Activated CD8-positive, alpha-beta memory T cell treated with anti-CD3 and anti-CD28 coated beads, Interleukin-2, amount 50 U/mL, for 48 hours (primary cell): ENCODE results near the gene HINT2.

ENCODE experiments used
- DNase-seq: peaks from one replicate; pipeline ENCODE4 v3.0.0-alpha.2; 2020

The HINT2 gene

GRCh38 chr9:35814841-35815543 is at the start of gene HINT2:
Gene HINT2, minus strand, starts transcription at chr9:35815042. Its CDS starts 63 bp downstream, at chr9:35814979.
- DNase-seq = peak; percentile 95

DNA sequence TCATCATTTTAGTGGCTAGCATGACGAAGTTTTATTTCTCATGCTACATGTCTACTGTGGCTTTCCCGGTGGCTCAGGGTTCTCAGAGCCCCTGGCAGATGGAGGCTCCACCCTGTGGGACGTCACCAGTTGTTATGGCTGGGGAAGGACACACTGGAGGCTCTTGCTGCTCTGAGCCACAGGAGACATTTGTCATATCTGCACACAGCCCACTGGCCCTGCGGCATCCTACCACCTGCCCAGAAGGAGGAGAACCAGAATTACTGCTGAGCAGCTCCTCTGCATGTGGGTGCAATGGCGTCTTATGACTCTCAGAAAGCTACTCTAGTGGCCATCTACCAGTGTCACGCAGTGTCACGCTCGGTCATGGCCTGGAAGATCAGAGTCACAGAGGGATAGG is 48.7 kb upstream of the HINT2 start:
- peak; percentile 36 for DNase-seq

DNA sequence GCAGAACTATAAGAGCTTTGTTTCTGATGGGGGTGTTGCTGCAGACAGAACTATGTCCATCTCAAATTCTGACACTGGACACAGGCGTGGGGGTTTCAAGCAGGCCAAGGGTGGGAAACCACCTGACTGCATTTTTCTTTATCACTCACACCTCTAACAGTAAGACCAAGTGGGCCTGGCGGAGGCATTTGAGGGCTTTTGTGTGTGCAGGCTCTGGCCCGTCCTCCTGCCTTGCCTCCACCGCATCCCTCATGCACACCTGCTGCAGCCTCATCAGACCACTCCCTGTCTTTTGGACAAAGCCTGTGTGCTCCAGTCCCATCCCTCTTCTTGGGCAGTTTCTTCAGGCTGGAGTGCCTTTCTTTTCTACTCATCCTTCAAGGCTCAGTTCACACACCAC is 47.5 kb upstream of the HINT2 start:
- DNase-seq = no peak

DNA sequence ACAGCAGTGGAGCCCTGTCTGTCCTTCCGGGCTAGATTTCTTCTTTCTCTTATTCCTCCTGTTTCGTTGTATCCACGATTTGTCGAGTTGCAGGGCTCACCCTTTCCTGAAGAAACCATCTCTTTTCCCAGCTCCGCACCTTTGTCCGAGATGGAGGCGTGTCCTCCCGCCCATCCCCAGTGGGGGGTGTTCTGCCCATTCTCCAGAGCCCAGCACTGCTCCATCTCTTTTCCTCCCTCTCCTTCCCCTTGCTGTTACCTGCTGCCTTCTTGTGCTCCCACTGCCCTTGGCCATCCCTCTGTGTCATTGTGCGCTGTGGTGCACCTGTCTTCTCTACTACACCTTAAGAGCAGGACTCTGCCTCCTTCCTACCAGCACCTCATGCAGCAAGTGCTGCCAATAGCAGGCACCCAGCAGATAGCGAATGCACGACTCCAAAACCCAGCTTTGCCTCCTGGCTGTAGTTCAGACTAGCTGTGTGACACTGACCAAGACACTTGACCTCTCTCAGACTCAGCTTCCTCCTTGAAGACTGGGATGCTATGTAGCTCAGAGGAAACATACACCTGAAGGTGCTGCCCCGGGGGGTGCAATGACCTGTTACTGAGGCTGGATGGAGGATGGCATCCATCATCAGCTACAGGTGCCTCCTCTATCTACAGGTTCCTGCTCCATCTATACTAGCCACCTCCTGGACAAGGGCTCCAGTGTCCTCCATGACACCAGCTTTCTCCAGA is 46.5 kb upstream of the HINT2 start:
- DNase-seq = no peak

DNA sequence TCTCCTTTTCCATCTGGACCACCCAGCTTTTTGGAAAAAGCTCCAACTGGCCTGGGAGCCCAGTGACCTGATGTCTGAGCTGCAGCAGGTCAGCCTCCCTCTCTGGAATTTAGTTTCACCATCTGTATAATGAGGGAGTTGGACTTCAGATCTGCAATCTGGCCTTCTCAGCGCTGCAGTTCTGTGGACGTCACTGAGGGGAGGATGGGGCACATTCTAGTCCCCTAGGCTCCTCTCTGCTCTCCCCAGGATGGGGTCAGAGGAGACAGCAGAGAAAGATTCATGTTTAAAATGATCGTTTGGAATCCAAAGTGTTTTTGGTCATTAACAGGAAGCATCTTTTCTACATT is 45.1 kb upstream of the HINT2 start:
- no peak for DNase-seq

GRCh38 chr9:35859310-35859989 is 44.6 kb upstream of the HINT2 start:
- peak; percentile 43 for DNase-seq

- DNase-seq = peak; percentile 7
Measured at GRCh38 chr9:35858458-35858857, 43.6 kb upstream of the HINT2 start.

DNA sequence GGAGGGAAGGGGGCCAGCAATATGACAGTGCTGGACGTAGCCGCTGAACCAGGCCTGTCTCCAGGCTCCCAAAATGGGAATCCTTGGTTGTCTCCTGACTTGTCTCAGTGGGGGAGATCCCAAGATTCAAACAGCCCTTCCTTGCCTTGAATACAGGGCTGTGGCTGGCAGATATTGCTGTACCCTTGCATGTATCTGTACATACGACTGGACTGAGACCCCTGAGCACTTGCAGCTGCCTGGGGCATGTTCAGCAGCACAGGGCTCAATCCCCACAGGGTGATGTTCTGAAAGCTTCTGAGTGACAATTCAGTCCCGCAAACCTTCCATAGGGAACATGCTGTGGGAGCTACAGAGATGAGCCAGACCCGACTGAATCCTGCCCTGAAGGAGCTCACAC is 42.0 kb upstream of the HINT2 start:
- DNase-seq = peak; percentile 13

DNA sequence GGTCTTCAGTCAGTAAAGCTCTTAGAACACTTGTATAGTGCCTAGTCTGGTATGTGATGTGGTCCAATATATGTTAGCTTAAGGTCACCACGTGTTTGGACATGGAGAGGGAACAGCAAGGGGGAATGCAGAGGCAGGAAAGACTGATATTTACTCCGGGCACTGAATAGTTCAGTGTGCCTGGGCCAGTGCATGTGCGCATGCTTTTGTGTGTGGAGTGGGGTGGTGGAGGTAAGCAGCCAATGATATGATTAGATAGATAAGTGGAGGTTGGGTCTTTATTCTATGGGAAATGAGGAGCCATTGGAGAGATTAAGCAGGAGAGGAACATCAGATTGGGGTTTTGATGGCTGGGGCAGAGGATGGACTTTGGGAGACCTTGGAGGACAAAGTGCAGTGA is 41.4 kb upstream of the HINT2 start:
- no peak for DNase-seq

- DNase-seq = peak; percentile 37
Measured at GRCh38 chr9:35854091-35854762, 39.4 kb upstream of the HINT2 start.

DNA sequence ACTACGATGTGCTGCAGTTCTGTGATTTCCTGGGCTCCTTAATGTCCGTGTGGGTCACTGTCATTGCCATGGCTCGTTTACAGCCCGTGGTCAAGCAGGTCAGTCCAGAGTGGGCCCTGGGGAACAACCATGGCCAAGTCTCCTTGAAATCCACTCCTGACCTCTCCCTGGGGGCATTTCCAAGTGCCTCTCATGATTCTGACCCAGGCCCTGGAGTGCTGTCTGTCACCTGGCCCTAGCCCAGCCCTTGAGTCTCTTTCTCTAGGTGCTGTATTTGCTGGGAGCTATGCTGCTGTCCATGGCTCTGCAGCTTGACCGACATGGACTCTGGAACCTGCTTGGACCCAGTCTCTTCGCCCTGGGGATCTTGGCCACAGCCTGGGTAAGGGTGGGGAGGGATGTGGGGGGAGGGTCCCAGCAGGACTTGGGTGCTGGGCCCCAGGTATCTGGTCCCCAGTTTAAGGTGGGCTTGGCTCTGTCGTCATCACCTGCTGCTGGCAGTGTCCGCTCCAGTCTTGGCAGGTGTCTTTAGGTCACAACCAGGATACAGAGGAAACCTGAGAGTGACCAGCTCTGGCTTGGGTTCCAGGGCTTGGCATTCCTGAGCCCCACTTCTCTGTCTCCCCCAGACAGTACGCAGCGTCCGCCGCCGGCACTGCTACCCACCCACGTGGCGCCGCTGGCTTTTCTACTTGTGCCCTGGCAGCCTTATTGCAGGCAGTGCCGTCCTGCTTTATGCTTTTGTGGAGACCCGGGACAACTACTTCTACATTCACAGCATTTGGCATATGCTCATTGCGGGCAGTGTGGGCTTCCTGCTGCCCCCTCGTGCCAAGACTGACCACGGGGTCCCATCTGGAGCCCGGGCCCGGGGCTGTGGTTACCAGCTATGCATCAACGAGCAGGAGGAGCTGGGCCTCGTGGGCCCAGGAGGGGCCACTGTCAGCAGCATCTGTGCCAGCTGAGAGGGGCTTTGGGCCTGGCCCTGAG is 38.3 kb upstream of the HINT2 start:
- DNase-seq = peak; percentile 42

GRCh38 chr9:35852267-35852815 is 37.5 kb upstream of the HINT2 start:
- DNase-seq = peak; percentile 18

DNA sequence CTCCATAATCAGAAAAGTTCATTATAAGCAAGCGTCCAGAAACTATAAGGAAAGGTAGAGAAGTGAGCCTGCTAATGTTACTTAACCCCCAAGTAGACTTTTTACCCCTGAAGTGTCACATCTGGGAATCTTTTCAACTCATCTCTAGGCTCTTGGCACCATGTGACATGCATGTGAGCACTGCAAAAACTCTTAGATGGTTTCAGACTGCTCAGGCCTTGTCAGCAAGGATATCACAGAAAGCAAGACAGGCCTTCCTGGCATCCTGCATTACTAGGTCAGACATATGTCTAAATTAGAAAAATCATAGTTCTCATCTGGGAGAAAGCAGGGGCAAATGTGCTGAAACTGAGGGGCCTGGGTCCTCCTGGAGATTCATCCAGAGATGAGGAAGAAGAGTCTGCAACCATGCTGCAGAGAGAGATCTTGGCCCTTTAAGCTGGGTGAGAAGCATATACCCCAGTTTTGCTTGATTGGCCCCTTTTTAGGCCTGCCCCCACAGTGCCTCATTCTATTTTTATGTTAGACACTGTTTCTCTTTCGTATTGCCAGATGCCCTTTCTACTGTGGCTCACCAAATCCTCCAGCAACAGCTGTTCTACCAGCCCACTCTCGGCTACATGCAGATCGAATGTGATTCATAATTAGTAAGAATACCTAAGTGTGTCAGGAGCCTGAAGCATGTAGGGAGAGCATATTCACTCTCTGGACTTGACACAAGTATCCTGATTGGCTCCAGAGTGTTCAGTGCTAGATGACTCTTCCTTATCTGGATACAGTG is 33.1 kb upstream of the HINT2 start:
- peak; percentile 60 for DNase-seq

DNA sequence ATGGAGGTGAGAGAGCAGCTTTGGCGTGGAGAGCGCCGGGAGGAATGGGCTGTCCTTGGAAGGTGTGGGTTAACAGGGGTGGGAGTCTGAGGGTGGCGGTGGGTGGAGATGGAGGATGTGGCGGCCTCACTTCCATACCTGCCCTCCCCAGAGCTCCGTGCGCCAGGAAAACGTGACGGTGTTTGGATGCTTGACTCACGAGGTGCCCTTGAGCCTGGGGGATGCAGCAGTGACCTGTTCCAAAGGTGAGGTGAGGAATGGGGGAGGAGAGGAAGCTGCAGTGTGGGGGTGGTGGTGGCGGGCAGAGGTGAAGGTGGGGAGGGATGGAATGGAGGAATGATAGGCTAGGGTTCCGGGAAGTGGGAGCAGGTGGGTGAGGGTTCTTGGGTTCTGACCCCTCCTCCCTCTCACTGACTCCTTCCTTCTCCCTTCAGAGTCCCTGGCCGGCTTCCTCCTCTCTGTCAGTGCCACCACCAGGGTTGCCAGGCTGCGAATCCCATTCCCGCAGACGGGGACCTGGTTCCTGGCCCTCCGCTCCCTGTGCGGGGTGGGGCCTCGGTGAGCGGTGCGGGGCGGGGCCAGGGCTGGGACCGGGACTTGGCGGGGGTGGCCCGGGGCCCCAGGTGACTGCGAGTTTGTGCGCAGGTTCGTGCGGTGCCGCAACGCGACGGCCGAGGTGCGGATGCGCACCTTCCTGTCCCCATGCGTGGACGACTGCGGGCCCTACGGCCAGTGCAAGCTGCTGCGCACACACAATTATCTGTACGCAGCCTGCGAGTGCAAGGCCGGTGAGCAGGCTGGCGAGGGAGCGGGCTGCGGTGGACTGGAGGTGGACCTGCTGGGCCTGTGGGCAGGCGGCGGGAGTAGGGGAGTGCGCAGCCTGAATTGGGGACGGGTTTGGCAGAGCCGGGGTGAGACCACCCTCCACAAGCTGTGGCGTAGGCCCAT is 31.3 kb upstream of the HINT2 start:
- no peak for DNase-seq

GRCh38 chr9:35844628-35845270 is 29.9 kb upstream of the HINT2 start:
- DNase-seq = no peak

GRCh38 chr9:35842795-35843194 is 28.0 kb upstream of the HINT2 start:
- DNase-seq = no peak

- no peak for DNase-seq
Measured at GRCh38 chr9:35842020-35842745, 27.3 kb upstream of the HINT2 start.

DNA sequence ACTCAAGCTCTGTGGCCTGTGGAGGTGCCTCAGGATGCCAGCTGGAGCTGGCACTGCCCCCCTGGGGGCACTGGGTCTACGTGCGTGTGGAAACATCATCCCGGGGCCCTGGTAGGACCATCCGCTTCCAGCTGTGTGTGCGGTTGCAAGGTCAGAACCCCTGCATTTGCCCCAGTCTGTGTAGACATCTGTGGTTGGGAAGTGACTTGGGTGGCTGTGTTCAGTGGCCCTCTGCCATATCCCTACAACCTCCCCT is 26.7 kb upstream of the HINT2 start:
- DNase-seq = no peak
